Activated T-cell treated with anti-CD3 and anti-CD28 coated beads for 48 hours (primary cell): Measurements from ENCODE around the gene HSP90AA1.
"Not testable (repeated sequence)": the region's sequence is repeated elsewhere in the genome, so short reads cannot be mapped to it uniquely, and the experiment has no call there.

Experiments
- DNase-seq: peaks from one replicate; pipeline ENCODE4 v3.0.0-alpha.2; 2020; ENCODE audit warnings: low read depth

HSP90AA1 gene

DNA sequence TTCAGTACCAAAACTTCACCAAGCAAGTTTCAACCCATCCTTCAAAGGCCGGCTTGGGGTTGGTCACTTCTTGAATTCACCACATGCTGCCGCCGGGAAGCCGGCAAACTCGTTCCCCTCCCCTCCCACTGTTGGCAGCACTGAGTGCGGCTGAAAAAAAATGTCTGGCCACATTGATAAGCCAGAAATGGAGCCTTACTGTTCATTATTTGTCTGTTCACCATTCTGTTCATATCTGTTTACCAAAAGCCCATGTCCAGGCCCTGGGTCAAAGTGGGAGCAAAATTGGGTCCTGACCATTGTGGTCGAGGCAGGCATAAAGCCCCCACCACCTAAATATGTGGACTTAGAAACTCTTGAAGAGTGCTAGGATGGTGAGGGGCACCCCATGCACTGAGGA lies 7.3 kb upstream of the HSP90AA1 start:
- no peak for DNase-seq

DNA sequence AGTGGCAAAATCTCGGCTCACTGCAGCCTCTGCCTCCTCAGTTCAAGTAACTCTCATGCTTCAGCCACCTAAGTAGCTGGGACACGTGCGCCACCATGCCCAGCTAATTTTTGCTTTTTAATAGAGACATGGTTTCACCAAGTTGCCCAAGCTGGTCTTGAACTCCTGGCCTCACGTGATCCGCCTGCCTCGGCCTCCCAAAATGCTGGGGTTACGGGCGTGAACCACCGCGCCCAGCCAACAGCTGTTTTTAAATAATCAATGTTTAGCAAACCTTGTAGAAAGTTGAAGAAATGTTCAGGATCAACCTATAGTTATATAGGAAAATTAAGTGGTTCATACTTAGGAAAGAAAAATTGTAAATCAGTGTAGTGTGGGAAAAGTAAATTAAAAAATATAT lies 6.0 kb upstream of the HSP90AA1 start:
- DNase-seq: no peak

DNA sequence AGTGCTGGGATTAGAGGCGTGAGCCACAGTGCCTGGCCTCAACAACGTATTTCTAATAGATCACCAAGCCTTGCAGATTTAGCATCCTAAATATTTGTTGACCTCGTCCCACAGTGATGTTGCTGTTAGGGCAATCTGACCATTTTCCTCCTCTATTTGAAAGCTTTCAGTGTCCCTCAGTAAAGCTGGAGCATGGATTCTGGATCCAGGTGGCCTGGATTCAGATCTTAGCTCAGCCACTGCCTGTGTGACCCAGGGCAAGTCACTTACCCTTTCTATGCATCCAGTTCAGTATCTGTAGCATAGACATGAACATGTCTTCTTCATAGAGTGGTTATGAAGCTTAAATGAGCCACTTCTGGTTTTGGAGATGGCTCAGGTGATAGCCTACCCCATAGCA lies 3.9 kb upstream of the HSP90AA1 start:
- DNase-seq: no peak

DNA sequence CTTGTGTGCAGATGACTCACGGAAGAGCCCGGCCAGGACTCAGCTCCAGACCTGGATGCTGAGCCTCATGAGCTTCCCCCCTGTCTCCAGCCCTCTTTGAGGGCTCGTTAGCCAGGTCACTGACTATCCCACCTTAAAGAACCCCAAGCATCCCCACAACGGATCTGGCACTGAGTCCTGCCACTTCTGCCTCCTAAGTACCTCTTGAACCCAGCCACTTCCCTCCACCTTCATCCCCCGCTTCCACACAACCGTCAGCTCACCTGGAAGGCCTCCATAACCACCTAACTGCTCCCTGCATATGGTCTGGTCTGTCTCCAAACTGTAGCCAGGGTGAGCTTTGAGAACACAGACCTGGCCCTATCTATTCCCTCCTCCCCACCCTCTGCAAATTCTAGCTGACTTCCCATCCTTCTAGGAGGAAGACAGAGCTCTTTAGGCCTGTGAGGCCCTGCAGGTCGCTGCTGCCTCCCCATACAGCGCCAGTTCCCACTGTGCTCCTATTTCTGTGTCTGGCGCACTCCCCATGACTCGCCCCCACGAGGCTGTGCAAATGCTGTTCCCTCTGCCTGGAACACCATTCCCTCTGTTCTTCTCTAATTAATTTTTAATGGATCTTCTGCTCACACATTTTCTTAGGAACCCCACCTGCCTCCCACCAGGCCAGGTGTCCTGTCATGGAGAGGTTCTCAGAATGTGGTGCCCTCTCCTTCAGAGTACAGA lies 2.9 kb upstream of the HSP90AA1 start:
- no peak for DNase-seq

DNA sequence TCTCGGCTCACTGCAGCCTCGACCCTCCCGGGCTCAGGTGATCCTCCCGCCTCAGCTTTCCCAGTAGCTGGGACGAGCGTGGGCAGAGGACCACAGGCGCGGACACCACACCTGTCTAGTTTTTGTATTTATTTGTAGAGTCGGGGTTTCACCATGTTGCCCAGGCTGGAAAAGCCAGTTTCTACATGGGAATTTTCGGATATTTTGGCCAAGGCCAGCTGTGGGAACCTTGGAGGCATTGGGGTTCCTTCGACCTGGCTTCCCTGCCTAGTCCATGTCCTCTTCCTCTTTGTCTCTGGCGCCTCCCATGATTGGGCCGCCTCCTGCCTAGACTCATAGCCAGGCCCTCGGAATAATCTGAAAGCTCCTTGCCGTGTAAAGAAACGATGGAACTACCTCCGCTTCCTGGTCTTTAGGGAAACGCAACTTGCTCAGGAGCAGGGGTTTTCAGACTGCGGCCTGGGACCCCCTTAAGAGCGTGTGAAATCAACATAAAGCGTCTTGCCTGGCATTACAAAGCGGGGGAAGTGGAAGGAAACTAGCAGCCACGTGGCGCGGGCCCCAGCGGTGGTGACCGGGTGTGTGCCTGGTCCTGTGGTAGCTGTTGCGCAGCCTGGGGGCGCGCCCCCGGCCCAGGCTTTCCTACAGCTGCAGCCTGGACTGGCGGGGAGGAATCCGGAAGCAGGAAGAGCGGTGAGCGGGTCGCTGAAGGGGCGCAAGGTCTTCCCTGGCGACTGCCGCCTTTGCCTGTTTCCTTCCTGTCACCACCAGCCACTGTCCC lies 1.4 kb upstream of the HSP90AA1 start:
- DNase-seq: peak; percentile 60

DNA sequence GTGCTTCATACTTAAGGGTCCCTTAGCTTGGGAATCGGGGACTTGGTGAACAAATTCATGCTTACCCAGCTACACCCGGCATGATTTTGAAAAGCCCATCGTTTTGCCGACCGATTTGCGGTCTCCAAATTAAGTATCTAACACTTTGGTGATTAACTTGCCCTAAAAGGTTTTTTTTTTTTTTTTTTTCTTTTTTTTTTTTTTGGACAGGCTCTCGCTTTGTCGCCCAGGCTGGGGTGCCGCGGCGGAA lies 843 bp upstream of the HSP90AA1 start:
- no peak for DNase-seq

DNA sequence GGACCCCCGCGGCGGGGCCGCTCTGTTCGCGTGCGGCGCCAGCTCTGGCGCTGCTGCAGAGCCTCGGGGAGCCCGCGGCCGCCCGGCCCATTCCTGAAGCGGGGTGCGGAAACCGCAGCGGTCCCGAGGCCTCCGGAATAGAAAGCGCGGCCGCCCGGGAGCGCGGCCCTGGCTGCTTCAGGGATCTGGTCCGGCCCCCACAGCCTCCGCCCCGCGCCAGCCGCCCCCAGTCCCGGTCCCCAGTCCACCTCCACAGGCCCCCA lies 204 bp downstream of the HSP90AA1 start:
- no peak for DNase-seq

DNA sequence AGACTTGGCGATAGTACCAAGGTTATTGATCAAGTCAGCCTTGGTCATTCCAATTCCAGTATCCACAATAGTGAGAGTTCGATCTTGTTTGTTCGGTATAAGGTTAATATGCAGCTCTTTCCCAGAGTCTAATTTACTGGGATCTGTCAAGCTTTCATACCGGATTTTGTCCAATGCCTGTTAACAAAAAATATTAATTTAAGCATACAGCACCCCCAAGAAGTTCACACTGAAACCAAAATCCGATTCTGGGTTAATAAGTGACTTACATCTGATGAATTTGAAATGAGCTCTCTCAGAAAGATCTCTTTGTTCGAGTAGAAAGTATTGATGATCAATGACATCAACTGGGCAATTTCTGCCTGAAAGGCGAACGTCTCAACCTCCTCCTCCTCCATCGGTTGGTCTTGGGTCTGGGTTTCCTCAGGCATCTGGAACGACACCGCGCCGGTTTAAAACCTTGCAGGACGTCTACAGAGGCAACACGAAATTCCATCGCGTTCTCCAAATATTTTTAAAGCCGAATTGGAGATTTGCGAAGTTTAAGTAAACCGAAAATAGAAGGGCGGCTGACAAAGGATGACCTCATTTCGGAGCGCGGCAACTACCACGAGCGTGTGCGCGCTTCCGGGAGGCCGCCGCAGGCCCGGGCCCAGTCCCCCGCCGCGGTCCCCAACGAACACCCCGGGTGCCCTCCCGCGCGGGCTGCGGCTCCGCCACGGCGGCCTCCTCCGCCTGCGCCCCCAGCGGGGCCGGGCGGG lies 716 bp downstream of the HSP90AA1 start:
- DNase-seq: peak; percentile 53

DNA sequence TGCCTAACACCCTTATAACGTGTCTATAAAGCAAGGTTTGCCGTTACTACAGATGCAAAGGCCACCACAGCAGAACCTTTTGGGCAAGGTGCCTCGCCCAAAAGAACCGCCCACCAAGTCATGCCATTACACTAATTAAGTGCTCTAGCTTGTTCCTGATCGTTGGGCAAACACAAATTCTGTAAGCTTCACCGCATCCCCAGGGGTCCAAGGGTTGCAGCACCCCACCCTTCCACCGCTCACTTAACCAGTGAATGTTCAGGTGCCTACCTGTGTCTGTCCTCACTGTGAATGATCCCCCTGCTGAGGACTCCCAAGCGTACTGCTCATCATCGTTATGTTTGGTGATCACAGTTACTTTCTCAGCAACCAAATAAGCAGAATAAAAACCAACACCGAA lies 1.4 kb downstream of the HSP90AA1 start:
- no peak for DNase-seq

DNA sequence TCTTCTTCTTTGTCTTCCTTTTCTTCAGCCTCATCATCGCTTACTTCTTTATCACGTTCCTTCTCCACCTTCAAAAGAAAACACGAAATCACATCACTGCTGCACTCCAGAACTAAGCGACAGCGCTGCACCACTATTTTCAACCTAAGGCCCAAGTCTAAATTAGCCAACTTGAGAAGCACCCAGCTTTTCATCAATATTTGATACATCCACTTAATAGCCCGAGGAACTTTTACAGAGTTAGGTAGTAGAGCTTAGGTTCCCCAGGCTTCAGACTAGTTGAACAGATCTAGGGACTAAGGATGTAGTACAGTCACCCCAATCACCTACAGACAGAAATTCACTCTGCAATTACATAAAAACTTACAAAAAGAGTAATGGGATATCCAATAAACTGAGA lies 1.9 kb downstream of the HSP90AA1 start:
- DNase-seq: no peak

DNA sequence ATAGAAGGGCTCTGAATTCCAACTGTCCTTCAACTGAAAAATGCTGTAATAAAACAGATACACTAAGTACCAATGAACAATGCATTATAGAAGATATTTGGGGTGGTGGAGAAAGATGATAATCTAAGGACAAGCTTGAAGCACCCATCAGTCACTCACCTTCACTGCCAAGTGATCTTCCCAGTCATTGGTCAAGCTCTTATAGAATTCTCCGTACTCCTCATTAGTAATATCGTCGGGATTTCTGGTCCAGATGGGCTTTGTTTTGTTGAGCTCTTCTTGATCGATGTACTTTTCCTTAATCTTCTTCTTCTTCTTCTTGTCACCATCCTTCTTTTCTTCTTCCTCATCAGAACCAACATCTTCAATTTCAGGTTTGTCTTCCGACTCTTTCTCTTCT lies 2.3 kb downstream of the HSP90AA1 start:
- DNase-seq: not testable (repeated sequence)

DNA sequence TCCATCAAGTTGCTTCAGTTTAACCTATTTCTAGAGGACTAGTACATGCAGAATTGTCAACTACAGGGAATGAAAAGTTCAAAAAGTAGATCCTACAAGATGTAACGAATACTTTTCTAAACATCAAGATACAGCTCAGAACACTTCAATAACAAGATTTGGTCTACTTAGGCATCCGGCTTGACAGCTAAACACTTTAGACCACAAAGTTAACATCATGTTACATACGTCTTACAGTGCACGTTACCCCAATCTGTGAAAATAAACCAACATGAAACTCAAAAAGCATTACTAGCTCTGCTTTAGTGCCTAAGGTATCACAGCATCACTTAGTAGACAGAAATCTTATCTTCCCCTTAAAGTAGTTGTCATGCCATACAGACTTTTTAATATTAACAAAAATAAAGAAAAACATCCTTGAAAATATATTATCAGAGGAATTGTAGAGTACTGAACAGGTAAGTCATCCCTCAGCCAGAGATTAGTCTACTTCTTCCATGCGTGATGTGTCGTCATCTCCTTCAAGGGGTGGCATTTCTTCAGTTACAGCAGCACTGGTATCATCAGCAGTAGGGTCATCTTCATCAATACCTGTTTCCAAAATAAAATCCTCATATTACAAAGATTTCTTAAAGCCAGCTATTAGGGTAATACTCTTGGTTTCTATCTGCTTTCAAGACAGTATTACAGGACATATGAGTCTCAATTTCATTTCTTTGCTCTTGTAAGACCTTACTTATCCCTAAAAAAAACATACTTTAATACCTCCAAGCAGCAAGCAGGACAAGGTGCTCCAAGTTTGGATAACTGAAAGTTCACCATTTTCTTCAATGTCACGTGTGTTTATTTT lies 5.4 kb downstream of the HSP90AA1 start:
- DNase-seq: no peak

DNA sequence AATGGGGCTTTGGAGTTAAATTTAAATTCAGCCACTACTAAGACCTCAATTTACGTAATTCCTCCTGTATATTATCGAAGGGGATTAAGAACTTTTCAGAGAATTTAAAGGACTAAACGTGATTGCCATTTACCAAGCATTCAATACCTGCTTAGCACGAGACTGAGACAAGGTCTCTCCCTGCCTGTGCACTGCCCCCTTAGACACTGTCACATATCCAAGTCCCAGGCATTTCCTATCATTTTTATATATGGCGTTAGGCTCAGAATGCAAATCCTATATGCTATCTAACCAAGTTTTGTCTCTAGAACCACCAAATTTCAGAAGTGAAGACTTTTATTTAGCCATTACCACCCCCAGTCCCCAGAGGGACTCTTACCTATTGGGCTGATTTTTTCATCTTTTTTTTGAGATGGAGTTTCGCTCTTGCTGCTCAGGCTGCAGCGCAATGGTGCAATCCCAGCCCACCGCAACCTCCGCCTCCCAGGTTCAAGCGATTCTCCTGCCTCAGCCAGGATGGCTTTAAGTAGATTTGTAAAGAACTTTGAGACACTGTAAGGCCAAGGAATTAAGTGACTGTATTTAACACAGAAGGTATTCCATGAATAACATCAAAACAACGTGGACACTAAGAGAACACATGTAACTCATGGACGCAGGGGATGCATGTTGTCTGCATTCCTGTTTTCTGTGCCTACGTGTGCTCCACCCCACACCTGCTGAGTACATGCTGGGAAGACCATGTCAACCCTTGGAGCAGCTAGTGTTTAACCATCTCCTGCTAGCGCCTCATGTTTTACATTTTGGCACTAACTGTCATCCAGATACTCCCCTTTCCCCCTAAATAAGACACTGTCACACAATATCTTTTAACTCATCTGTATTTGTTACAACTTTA lies 6.4 kb downstream of the HSP90AA1 start:
- no peak for DNase-seq

DNA sequence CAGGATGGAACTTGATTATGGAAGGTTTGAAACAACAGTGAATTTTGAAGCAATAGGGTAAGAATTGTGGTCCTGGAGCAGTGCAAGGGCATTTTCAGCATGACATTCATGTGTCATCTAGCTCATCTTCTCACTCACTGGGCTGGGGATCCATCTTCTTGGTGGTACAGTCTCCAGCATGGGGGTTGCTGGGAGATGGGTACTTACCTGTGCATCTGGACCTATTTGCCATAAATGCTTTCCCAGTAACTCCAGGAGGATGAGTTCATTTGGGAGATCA lies 7.2 kb downstream of the HSP90AA1 start:
- no peak for DNase-seq

DNA sequence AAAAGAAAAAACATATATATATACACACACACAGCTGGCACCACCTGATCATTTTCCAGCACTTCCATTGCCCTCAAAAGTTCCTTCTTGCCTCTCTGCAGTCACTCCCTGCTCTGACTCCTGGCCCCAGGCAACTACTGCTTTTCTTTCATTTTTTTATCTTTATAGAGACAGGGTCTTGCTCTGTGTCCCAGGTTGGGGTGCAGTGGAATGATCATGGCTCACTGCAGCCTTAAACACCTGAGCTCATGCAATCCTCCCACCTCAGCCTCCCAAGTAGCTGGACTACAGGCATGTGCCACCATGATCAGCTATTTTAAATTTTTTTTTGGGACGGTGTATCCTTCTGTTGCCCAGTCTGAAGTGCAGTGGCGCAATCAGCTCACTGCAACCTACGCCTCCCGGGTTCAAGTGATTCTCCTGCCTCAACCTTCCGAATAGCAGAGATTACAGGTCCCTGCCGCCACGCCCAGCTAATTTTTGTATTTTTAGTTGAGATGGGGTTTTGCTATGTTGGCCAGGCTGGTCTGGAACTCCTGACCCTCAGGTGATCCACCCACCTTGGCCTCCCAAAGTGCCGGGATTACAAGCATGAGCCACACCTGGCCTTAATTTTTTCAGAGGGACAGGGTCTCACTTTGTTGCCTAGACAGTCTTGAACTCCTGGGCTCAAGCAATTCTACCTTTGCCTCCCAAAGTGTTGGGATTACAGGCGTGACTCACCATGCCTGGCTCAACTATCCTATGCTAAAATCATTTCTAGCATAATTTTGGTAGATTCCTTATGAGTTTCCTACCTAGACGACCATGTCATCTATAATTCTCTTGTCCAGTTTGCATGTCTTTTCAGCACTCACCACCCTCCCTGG lies 7.8 kb downstream of the HSP90AA1 start:
- DNase-seq: no peak

DNA sequence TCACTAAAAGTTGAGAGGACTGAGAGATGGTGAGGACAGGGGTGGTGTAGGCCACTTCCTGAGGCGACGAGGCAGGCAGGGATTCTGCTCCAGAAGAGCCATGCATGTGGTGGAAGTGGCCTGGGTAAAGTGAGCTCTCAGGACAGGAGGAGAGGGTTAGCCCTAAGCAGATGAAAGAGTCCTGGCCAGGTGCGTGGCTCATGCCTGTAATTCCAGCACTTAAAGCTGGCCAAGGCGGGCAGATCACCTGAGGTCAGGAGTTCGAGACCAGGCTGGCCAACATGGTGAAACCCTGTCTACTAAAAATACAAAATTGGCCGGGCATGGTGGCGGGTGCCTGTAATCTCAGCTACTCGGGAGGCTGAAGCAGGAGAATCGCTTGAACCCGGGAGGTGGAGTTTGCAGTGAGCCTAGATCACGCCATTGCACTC lies 8.5 kb downstream of the HSP90AA1 start:
- not testable (repeated sequence) for DNase-seq

DNA sequence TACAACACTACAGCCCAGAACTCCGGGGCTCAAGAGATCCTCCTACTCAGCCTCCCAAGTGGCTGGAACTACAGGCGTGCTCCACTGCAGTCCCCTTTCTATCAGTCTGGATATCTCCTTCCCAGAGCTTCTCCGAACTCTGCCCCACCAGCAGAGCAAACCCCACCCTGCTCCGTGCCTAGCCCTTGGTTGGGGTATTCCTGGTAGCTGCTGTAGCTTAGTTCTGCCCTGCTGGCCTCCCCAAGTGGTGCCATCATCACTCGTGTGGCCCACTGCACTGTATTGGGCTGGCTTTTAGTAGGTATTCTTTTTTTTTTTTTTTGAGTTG lies 9.5 kb downstream of the HSP90AA1 start:
- no peak for DNase-seq

DNA sequence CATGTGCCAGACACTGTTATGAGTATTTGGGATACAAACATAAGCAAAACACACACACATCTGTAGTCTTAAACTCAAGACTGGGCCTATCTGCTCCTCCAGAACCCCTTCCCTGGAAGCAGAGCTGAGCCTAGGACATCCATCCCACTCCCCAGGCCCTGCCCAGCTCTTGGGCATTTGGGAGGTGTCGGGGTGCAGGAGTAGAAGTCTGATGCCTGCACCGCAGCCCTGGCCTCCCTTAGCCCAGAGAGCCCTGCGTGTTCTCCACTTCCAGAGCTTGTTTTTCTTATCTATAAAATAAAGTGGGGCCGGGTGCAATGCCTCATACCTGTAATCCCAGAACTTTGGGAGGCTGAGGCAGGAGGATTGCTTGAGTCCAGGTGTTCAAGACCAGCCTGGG lies 11.7 kb downstream of the HSP90AA1 start:
- DNase-seq: no peak

DNA sequence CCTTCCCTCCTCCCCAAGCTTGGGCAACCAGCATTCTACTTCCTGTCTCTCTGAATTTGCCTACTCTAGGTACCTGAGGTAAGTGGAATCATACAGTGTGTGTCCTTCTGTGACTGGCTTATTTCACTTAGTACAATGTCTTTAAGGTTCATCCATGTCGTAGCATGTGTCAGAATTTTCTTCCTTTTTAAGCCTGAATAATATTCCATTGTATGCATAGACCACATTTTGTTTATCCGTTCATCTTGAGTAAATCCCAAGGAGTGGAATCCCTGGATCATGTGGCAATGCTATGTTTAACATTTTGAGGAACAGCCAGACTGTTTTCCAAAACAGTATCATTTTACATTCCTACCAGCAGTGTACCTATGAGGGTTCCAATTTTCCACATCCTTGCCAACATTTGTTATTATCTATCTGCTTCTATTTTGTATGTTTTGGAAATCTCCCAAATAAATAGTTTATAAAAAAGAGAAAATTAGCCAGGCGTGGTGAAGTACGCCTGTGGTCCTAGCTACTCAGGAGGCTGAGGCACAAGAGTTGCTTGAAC lies 12.4 kb downstream of the HSP90AA1 start:
- DNase-seq: no peak

DNA sequence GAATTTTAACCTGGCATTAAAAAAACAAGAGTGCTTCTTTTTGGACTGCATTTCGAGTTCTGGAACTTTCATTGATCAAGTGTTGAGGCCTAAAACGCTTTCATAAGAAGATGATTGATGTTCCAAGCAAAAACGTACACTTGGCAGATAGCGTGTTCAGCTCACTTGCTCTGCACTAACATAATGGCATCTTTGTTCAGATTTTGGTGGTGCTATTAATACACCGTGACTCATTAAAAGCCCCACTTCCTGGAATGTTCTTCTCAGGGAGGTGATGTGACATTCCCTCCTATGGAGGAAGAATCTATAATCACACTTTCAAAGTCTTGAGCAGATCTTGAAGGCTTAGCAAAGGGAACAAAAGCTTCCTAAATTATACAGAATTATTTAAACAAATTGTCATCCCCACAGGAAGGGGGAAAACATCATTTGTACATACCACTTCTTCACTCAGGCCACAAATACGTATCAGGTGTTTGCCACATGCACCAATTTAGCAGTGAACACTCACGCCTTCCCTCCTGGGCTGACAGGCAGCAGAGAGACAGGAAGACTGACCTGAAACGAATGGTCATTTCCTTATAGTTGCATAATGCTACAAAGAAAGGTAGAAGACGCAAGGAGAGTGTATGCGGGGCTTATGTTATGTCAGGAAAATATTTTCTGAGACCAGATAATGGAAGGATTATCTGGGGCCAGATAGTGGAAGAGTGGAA lies 15.4 kb downstream of the HSP90AA1 start:
- DNase-seq: no peak
